ENCODE measurements around the gene EDN1.
"Not testable (repeated sequence)": the region's sequence is repeated elsewhere in the genome, so short reads cannot be mapped to it uniquely, and the experiment has no call there.

EDN1 gene

GRCh38 chr6:12295558-12296254 lies 5.5 kb downstream of the EDN1 start:
- no peak for DNase-seq

- DNase-seq: no peak
Measured at GRCh38 chr6:12296255-12296573, 6.1 kb downstream of the EDN1 start.

DNA sequence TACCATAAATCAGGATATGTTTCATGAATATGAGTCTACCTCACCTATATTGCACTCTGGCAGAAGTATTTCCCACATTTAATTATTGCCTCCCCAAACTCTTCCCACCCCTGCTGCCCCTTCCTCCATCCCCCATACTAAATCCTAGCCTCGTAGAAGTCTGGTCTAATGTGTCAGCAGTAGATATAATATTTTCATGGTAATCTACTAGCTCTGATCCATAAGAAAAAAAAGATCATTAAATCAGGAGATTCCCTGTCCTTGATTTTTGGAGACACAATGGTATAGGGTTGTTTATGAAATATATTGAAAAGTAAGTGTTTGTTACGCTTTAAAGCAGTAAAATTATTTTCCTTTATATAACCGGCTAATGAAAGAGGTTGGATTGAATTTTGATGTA lies 6.4 kb downstream of the EDN1 start:
- DNase-seq: no peak

GRCh38 chr6:12297363-12298016 lies 7.3 kb downstream of the EDN1 start:
- DNase-seq: no peak

DNA sequence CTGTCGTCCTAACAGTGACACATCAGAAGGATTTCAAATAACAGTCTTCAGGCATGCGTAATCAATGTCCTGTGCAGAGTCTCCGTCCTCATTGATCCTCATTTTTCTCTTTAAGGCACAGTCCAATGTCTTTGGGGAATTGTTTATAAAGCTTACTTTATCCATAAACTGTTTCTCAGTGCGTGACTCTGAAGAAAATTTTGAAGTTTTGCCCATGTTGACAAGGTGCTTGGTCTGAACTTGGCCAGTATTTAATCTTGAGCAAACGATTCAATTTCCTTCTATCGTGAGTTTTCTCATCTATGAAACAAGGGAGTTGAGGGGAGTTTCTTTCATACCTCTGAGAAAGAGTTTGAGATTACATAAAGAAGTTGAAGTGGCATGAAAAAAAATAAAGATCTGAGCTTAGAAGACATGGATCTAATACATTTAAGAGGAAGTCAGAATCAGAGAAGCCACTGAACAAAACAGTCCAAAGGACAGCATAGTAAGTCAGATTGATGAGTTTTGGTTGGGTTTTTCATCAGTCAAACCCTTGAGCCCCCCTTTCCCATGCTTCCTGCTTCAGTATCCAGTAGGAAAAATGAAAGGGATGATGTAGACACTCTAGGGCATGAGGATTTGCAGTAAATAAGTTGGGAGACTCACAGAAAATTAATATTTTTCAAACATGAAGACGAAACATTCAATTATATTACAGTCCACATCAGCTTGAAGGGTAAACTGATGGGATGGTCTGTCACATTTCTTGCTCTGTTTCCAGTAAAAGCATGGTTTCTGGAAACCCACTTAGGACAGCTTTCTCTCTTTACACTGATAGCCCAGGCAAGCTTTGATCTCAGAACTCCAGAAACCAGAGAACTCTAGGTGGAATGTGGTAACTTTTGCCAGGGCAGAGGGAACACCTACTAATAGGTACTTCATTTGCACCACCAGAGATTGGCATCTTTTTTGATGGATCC lies 8.1 kb downstream of the EDN1 start:
- no peak for DNase-seq

- no peak for DNase-seq
Measured at GRCh38 chr6:12298995-12299394, 8.8 kb downstream of the EDN1 start.

- DNase-seq: no peak
Measured at GRCh38 chr6:12301018-12301417, 10.9 kb downstream of the EDN1 start.

DNA sequence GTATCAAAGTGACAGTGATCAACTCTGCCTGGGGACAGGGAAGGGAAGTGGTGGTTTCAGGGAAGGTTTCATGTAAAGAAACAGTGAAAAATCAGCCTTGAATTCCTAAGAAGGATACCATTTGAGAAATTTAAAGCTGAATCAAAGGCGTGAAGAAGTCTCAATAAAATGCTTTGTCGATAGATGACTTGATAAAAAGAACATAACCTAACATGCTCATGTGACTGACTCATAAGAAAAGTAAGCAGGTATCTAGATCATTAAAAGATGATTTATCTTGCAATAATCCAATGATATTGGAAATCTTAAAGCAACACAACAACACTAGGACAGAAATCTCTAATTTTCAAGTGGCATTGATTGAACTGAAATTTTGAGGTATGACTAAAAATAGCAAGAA lies 14.3 kb downstream of the EDN1 start:
- no peak for DNase-seq

GRCh38 chr6:12309070-12309469 lies 18.9 kb downstream of the EDN1 start:
- no peak for DNase-seq

DNA sequence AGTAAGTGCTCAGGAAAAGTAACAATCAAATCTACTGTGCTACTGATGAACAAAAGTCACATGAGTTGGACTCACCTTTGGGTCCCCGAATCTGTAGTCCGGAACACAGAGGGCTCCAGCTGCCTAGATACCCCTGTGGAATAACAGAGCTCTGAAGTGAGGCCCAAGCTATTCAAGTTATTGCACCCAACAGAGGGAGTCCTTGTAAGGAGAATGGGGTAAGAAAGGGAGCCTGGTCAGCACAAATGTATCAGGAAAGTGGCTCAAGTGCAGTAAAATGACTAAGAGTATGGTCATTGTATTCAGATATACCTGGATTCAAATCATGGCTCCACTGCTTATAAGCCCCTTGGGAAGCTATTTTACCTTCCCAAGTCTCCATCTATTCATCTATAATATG lies 20.9 kb downstream of the EDN1 start:
- DNase-seq: no peak

- DNase-seq: no peak
Measured at GRCh38 chr6:12312736-12313135, 22.6 kb downstream of the EDN1 start.

DNA sequence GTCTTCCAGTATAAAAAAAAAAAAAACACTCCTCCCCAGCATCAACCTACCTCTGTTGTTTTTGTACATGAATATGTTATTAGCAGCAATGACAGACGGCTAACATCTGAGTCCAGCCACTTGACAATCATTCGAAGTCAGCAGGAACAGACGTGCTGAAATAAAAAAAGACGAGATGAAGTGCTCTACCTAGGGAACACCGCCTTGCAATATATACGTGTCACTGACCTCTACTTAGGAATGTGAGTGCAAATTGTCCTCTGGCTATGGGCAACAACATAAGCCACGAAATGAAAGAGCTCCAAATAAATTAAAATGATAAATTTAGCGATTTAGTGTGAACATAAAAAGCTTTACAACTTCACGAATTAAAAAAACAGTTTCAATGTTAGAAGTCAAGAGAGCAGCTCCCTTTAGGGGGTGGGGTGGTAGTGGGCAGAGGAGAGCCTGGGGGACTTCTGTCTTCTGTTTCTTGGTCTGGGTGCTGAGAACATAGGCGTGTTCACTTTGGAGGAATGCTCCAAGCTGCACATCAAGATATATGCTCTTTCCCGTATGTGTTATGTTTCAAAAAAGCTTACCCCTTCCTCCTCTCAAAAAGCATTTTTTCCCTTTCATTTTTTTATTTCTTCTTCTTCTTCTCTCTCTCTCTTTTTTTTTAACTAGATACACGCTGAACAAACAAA lies 23.3 kb downstream of the EDN1 start:
- DNase-seq: no peak

DNA sequence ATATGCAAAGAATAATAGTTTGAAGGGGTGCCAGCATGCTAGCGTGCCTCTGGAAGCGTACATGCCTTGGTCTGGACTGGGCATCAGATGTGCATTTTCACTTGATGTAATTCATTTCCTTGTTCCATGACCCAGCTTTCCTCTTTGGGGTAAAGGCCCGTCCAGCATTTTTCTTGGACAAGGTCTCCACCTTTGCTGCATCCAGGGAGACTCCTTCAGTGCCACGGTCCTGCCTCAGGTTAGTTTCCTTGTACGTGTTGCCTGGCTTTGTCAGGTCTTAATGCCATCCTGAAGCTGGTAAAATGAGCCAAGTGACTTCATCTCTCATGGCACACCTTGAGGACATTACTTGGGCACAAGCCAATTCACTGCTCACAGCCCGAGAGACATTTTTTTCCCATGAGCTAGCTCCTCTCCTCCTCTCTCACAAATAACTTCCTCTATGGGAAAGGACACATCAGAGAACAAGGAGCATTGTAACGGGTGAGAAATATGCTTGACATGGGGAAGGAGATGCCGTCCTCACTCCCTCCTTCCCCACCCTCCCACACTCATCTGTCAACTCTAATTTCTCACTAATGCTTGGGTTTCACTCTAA lies 23.9 kb downstream of the EDN1 start:
- DNase-seq: no peak

GRCh38 chr6:12314751-12315150 lies 24.6 kb downstream of the EDN1 start:
- DNase-seq: no peak

- DNase-seq: no peak
Measured at GRCh38 chr6:12315292-12316081, 25.3 kb downstream of the EDN1 start.

GRCh38 chr6:12318749-12319148 lies 28.6 kb downstream of the EDN1 start:
- DNase-seq: no peak

- not testable (repeated sequence) for DNase-seq
Measured at GRCh38 chr6:12320074-12320473, 29.9 kb downstream of the EDN1 start.

GRCh38 chr6:12324099-12324498 lies 33.9 kb downstream of the EDN1 start:
- DNase-seq: peak in 1 of 3 experiments; percentile 45

DNA sequence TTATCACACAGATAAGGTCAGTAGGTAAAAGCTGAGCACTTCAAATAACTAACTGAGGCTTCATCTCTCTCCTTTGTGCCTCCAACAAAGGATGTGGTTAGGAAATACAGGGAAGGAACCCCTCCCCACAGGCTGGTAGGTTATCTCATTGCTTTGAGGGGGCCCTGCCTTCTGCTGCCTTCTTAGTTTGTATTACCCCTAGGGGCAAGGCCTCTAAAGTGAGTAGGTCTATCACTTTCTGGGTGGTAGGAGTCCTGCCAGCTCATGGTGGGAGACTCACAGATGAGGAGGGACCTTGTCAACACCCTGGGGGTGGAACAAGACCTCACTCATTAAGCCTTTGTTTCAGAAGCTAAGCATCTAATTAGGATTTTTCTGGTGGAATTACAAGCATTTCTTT lies 34.6 kb downstream of the EDN1 start:
- peak in 1 of 3 experiments; percentile 45 for DNase-seq

- DNase-seq: no peak
Measured at GRCh38 chr6:12325872-12326271, 35.7 kb downstream of the EDN1 start.

GRCh38 chr6:12327391-12327790 lies 37.2 kb downstream of the EDN1 start:
- DNase-seq: no peak

GRCh38 chr6:12327988-12328387 lies 37.8 kb downstream of the EDN1 start:
- no peak for DNase-seq
